22Rv1 (cell line): ENCODE data around the gene KLHL42.

Experiments
- ZFX ChIP-seq: fragments of 450-650 bp; IDR thresholded peaks from 2 replicates; pipeline ENCODE4 v1.6.1; 2017; ENCODE audit warnings: antibody characterized with exemption, borderline replicate concordance
- TF ChIP-seq, protein P1 (sequence below): fragments of 450-650 bp; IDR thresholded peaks from 2 replicates; pipeline ENCODE4 v1.5.1; 2017; ENCODE audit warnings: mild to moderate bottlenecking

DNA sequence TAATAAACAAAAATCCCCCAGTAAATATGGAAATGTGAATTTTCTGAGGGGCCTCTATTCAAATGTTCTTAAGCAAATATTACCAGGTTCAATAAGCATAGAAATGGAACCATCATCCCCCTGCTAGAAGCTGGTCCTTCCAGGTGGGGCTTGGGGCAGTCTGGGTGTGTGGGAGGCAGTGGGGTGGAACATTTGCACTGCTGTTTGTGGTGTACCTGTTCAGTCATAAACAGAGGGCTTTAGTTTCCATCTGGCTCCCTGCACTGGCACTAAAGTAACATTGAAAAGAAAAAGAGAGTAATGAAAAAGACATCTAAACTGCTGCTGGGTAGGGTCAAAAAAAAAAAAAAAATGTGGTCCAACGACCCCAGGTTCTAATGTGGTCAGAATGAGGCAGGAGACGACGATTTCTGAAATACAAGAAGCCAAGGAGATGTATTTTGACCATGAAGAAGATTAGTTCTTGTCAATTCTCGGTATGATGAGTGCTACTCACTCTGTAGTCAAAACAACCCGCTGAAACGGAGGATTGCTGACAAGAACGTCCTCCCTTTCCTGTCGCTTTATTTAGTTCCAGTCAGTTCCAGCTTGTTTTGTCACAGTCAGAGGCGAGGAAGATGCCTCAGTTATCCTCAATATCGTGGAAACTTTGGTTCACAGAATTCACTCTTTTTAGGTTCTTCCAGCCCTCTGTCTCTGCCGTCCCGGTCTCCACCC, 44.3 kb downstream of the KLHL42 start:
- TF ChIP-seq, protein P1, sequence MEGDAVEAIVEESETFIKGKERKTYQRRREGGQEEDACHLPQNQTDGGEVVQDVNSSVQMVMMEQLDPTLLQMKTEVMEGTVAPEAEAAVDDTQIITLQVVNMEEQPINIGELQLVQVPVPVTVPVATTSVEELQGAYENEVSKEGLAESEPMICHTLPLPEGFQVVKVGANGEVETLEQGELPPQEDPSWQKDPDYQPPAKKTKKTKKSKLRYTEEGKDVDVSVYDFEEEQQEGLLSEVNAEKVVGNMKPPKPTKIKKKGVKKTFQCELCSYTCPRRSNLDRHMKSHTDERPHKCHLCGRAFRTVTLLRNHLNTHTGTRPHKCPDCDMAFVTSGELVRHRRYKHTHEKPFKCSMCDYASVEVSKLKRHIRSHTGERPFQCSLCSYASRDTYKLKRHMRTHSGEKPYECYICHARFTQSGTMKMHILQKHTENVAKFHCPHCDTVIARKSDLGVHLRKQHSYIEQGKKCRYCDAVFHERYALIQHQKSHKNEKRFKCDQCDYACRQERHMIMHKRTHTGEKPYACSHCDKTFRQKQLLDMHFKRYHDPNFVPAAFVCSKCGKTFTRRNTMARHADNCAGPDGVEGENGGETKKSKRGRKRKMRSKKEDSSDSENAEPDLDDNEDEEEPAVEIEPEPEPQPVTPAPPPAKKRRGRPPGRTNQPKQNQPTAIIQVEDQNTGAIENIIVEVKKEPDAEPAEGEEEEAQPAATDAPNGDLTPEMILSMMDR = no peak
- no peak for TF ChIP-seq ZFX
